HepG2 (cell line): ENCODE results near the gene PLA2G4F. TPM values are rescaled to one million over a fixed set of nuclear protein-coding genes. Genes with fewer than 3 reads are reported as not detected.

Source experiments
- ATAC-seq: fragments of 200-7000 bp; cut with Tn5 transposase; 3 replicates; pipeline ENCODE4 v1.9.1; 2020; ENCODE audit warnings: mild to moderate bottlenecking, moderate library complexity
- BruUV-seq: library from RNA; stranded (reverse); fragments of 400-500 nt; replicated peaks from 2 replicates; lab custom pipeline; 2021; lab: Mats Ljungman, UMichigan
- CTCF ChIA-PET: fragments of 300-600 bp; formaldehyde crosslinking; extraction: SDS; loops from one replicate; lab custom pipeline; 2021; ENCODE audit warnings: low total read pairs, inconsistent platforms, low intra/inter-chr PET ratio; lab: Yijun Ruan, JAX
- POLR2A ChIA-PET: fragments of 350-600 bp; sonication (Branson Sonifier 250); formaldehyde crosslinking; loops from one replicate; lab custom pipeline; 2020; ENCODE audit warnings: antibody characterized with exemption, inconsistent platforms; lab: Yijun Ruan, JAX
- DNase-seq: peaks from one replicate; pipeline ENCODE4 v3.0.0-alpha.2; 2015; ENCODE audit warnings: low spot score
- FAIRE-seq: peaks from 3 replicates; lab custom pipeline; 2011; peaks lifted over from hg19 to GRCh38; lab: Jason Lieb, UNC
- H2AFZ ChIP-seq: one replicate; pipeline ENCODE4 v1.6.1; 2011; ENCODE audit warnings: low read length, inconsistent platforms
- H3K27ac ChIP-seq: fragments of 300-600 bp; 3 replicates; pipeline ENCODE4 v1.8.0; 2011; ENCODE audit warnings: mixed run types, mild to moderate bottlenecking, mixed read lengths, low read length, inconsistent platforms; ENCODE audit not compliant: insufficient read depth; ENCODE audit errors: extremely low read length
- H3K27me3 ChIP-seq, 2 experiments: fragments of 200-600 bp in 1 of 2; 2 replicates in 1 of 2; 3 replicates in 1 of 2; pipeline versions ENCODE4 v1.6.0 to v1.8.0; 2011; ENCODE audit warnings: low read length in 2 of 2, mild to moderate bottlenecking in 2 of 2, moderate library complexity in 2 of 2, inconsistent platforms in 1 of 2; ENCODE audit not compliant: insufficient read depth in 2 of 2, control insufficient read depth in 1 of 2
- H3K36me3 ChIP-seq, 2 experiments: fragments of 200-600 bp in 1 of 2; replicated peaks in 1 of 2; 2 replicates in 1 of 2; 3 replicates in 1 of 2; pipeline versions ENCODE4 v1.5.1 to v1.8.0; 2011; ENCODE audit warnings: low read length in 2 of 2, inconsistent platforms in 1 of 2; ENCODE audit not compliant: insufficient read depth in 2 of 2, control insufficient read depth in 1 of 2
- H3K4me1 ChIP-seq: 2 replicates; pipeline ENCODE4 v1.5.1; 2012; ENCODE audit warnings: low read length, inconsistent platforms; ENCODE audit not compliant: insufficient read depth
- H3K4me2 ChIP-seq: 2 replicates; pipeline ENCODE4 v1.6.0; 2011; ENCODE audit warnings: low read depth, low read length, inconsistent platforms
- H3K4me3 ChIP-seq, 3 experiments: fragments of 200-600 bp in 1 of 3; sonication (generic), shearing (Covaris generic) in 1 of 3; replicated peaks in 1 of 3; 2 replicates each; pipeline ENCODE4 v1.5.1; 2011 to 2016; ENCODE audit warnings: low read length in 3 of 3, inconsistent platforms in 2 of 3, low read depth in 2 of 3, mild to moderate bottlenecking in 2 of 3, control low read depth in 1 of 3, mixed read lengths in 1 of 3; ENCODE audit not compliant: insufficient read depth in 1 of 3
- H3K79me2 ChIP-seq: one replicate; pipeline ENCODE4 v1.6.1; 2011; ENCODE audit warnings: low read length, inconsistent platforms; ENCODE audit not compliant: insufficient read depth
- H3K9ac ChIP-seq: 2 replicates; pipeline ENCODE4 v1.6.0; 2011; ENCODE audit warnings: mild to moderate bottlenecking, low read depth, low read length, inconsistent platforms; ENCODE audit not compliant: insufficient read depth
- H3K9me3 ChIP-seq: 2 replicates; pipeline ENCODE4 v1.5.1; 2012; ENCODE audit warnings: mild to moderate bottlenecking, low read length
- H4K20me1 ChIP-seq: 2 replicates; pipeline ENCODE4 v1.6.0; 2011; ENCODE audit warnings: inconsistent platforms, mild to moderate bottlenecking, low read length, moderate library complexity; ENCODE audit not compliant: insufficient read depth
- HDAC1 ChIP-seq: sonication (generic); formaldehyde crosslinking; IDR thresholded peaks from 2 replicates; pipeline ENCODE4 v1.5.1; 2020; ENCODE audit warnings: mild to moderate bottlenecking, missing genetic modification reagents
- NCOA1 ChIP-seq: sonication (generic); formaldehyde crosslinking; IDR thresholded peaks from 2 replicates; pipeline ENCODE4 v1.9.0; 2021; ENCODE audit warnings: missing genetic modification reagents
- NFE2L1 ChIP-seq: sonication (generic); formaldehyde crosslinking; IDR thresholded peaks from 2 replicates; pipeline ENCODE4 v1.4.0; 2020; ENCODE audit warnings: missing genetic modification reagents, mild to moderate bottlenecking, borderline replicate concordance
- SATB2 ChIP-seq: sonication (generic); formaldehyde crosslinking; IDR thresholded peaks from 2 replicates; pipeline ENCODE4 v1.5.0; 2020; ENCODE audit warnings: missing genetic modification reagents
- SMAD1 ChIP-seq: sonication (generic); formaldehyde crosslinking; IDR thresholded peaks from 2 replicates; pipeline ENCODE4 v1.4.0; 2020; ENCODE audit warnings: missing genetic modification reagents, low read depth, mild to moderate bottlenecking, borderline replicate concordance
- SMARCC2 ChIP-seq: fragments of 450-650 bp; IDR thresholded peaks from 2 replicates; pipeline ENCODE4 v1.6.1; 2017; ENCODE audit warnings: antibody characterized with exemption, mild to moderate bottlenecking
- SOX5 ChIP-seq: IDR thresholded peaks from 2 replicates; pipeline ENCODE4 v1.6.1; 2016; ENCODE audit warnings: borderline replicate concordance
- ZNF263 ChIP-seq: sonication (generic); formaldehyde crosslinking; IDR thresholded peaks from 2 replicates; pipeline ENCODE4 v1.4.0; 2020; ENCODE audit warnings: missing genetic modification reagents
- ZNF30 ChIP-seq: sonication (generic); formaldehyde crosslinking; IDR thresholded peaks from 2 replicates; pipeline ENCODE4 v1.5.0; 2020; ENCODE audit warnings: mild to moderate bottlenecking, missing genetic modification reagents
- ZNF777 ChIP-seq: sonication (generic); formaldehyde crosslinking; IDR thresholded peaks from 2 replicates; pipeline ENCODE4 v1.4.0; 2020; ENCODE audit warnings: missing genetic modification reagents
- WGBS: methylation state at CpG from one replicate; pipeline ENCODE4 v1.1.6; 2017; ENCODE audit warnings: low lambda C conversion rate; 5-methylcytosine and 5-hydroxymethylcytosine counted together
- in situ Hi-C: cut with HindIII; loops from 2 replicates; pipeline ENCODE4 v1.10.0; 2017; ENCODE audit warnings: low pct_unique_long_range_greater_than_20kb; ENCODE audit not compliant: extremely low pct_ligation_motif_present
- intact Hi-C: fragments of 100-400 bp; cut with micrococcal nuclease; formaldehyde crosslinking; loops from one replicate; pipeline ENCODE4 v1.10.0; 2022; ENCODE audit not compliant: unreplicated experiment
- polyA plus RNA-seq, 8 experiments: library from polyadenylated mRNA; depleted of rRNA in 3 of 8; stranded (reverse) in 7 of 8; unstranded in 1 of 8; fragments of >200 nt; fragmentation: Illumina TruSeq in 4 of 8; extraction: Trizol in 4 of 8; gene quantifications; 2 replicates each; pipeline versions ENCODE4 v1.2.1 to v1.2.3, GENCODE V29; 2011 to 2016; ENCODE audit warnings: low read depth in 4 of 8, missing spikeins in 1 of 8, mixed read lengths in 1 of 8; ENCODE audit not compliant: insufficient read depth in 1 of 8
- total RNA-seq, 5 experiments: library from RNA; depleted of rRNA; stranded (reverse); fragments of >200 nt; fragmentation: Illumina TruSeq; extraction: Trizol; gene quantifications; 2 replicates each; pipeline ENCODE4 v1.2.3, GENCODE V29; 2016; ENCODE audit warnings: low read depth in 1 of 5
- TF ChIP-seq, protein P1 (sequence below): sonication (generic); formaldehyde crosslinking; IDR thresholded peaks from 2 replicates; pipeline ENCODE4 v1.4.0; 2020; ENCODE audit warnings: mild to moderate bottlenecking, missing genetic modification reagents
- TF ChIP-seq, protein P2 (sequence below): sonication (generic); formaldehyde crosslinking; IDR thresholded peaks from 2 replicates; pipeline ENCODE4 v1.5.1; 2020; ENCODE audit warnings: mild to moderate bottlenecking, missing genetic modification reagents, borderline replicate concordance

The PLA2G4F gene
- total and polyA plus RNA-seq, 2 of the 13 experiments (the other 11 are each of a cell fraction or from before 2014, with no cell fraction given): 0.07 TPM; not detected in 1

DNA sequence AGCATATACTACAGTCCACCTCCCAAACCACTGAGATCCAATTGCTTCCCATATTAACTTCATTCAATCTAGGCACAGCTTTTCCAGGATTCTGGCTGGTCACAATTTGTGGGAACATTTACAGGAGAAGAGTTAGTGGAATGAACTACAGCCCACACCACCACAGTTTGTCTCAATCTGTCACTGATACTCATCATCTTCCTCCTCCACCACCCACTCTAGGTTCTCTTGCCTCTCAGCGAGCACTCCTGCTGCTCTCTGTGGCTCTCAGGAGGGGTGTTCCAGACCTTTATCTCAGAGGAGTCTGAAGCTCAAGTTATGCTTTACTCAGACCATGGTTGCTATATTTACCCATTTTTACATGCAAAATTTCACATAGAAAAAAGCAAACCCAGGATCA is 36.2 kb downstream of the PLA2G4F start (continued):
- TF ChIP-seq SMAD1 (CRISPR knock-in tag): no peak

DNA sequence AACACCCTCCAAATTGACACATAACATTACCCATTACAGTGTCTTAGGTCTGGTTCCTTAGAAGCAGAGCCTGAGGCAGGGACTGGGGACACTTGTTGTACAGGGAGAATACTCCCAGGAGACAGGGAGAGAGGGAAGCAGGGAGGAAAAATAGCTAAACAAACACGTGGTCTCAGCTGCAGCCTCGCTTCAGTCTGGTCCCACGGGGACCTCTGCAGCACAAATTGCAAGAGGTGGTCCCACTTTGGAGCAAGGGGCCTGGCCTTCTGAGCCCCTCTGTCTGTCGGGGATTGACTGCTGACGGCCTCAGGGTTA is 37.0 kb downstream of the PLA2G4F start:
- intact Hi-C loops: no loop called here
- ChIA-PET CTCF (no interaction called here), POLR2A (no interaction called here)
- Histone ChIP-seq H3K36me3 (no peaks in the 10 kb centered on the region), H3K9me3 (no peaks in the 10 kb centered on the region), H3K79me2 (no peaks in the 10 kb centered on the region), H2AFZ (no peak overlapping the region), H3K4me3 (no peak overlapping the region), H4K20me1 (no peaks in the 10 kb centered on the region), H3K4me2 (no peak overlapping the region; the same call in 1 of the 2 replicates), H3K27me3 (peaks cover 2 to 12% of the 10 kb centered on the region in 2 experiments; a peak in 3 of 5 replicates), H3K27ac (no peak overlapping the region), H3K4me1 (peaks cover 13% of the 10 kb centered on the region), H3K9ac (no peak overlapping the region)
- WGBS: 29% methylated on average over 3 of the region's 5 CpGs
- FAIRE-seq (no peak), ATAC-seq (no peak), DNase-seq (no peak)
- in situ Hi-C loops: no loop called here
- TF ChIP-seq, protein P1, sequence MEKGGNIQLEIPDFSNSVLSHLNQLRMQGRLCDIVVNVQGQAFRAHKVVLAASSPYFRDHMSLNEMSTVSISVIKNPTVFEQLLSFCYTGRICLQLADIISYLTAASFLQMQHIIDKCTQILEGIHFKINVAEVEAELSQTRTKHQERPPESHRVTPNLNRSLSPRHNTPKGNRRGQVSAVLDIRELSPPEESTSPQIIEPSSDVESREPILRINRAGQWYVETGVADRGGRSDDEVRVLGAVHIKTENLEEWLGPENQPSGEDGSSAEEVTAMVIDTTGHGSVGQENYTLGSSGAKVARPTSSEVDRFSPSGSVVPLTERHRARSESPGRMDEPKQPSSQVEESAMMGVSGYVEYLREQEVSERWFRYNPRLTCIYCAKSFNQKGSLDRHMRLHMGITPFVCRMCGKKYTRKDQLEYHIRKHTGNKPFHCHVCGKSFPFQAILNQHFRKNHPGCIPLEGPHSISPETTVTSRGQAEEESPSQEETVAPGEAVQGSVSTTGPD (CRISPR knock-in tag): no peak
- TF ChIP-seq NFE2L1 (CRISPR knock-in tag): no peak
- TF ChIP-seq ZNF263 (CRISPR knock-in tag): no peak
- TF ChIP-seq, protein P2, sequence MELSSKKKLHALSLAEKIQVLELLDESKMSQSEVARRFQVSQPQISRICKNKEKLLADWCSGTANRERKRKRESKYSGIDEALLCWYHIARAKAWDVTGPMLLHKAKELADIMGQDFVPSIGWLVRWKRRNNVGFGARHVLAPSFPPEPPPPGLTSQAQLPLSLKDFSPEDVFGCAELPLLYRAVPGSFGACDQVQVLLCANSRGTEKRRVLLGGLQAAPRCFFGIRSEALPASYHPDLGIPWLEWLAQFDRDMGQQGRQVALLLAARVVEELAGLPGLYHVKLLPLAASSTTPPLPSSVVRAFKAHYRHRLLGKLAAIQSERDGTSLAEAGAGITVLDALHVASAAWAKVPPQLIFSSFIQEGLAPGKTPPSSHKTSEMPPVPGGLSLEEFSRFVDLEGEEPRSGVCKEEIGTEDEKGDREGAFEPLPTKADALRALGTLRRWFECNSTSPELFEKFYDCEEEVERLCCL (CRISPR knock-in tag): no peak
- no peak for TF ChIP-seq SATB2 (CRISPR knock-in tag)
- no peak for TF ChIP-seq NCOA1 (CRISPR knock-in tag)
- no peak for TF ChIP-seq ZNF30 (CRISPR knock-in tag)
- no peak for TF ChIP-seq HDAC1 (CRISPR knock-in tag)
- no peak for TF ChIP-seq SMARCC2
- no peak for TF ChIP-seq ZNF777 (CRISPR knock-in tag)
- no peak for TF ChIP-seq SOX5 (CRISPR knock-in tag)
- no TSS peak for BruUV-seq
